HG03571 (cell line): ENCODE results near the gene COL4A2.
A peak's percentile ranks its signal among the peaks of the same experiment; 100 is the strongest.
"Not testable (repeated sequence)": the region's sequence is repeated elsewhere in the genome, so short reads cannot be mapped to it uniquely, and the experiment has no call there.

Experiments
- ATAC-seq: cut with Tn5 transposase; IDR thresholded peaks from one replicate; pipeline ENCODE4 v1.9.1; 2021; ENCODE audit not compliant: unreplicated experiment

Gene COL4A2

DNA sequence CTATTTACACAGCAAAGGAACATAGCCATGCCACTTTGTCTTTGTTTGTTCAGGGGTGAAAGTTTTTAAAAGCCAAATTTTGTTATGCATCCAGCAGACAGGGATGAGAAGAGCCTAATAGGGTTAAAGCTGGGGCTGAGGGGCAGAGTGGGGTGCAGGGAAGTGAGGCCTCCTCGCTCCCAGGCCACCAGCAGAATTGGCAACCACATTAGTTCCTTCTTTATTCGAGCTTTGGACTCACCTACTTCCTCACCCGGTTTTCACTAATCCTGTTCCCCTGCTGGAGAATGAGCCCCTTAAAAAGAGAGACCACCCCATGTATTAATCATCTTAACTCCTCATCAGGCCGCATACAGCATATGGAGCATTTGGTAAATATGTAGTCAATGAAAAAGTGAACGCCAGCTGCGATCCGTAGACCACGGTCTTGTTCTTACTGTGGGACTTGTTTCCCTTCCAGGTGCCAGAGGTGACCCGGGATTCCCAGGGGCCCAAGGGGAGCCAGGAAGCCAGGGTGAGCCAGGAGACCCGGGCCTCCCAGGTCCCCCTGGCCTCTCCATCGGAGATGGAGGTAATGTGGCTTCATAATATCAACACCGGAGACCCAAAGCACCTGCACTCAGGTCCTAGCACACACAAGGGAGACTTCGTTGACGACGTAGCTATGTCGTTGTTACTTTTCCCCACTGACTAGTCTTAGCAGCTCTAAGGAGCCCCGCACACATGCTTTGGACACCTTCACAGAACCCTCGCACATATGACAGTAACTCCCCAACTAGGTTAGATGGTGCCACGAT lies 142.3 kb downstream of the COL4A2 start:
- ATAC-seq, result no peak

GRCh38 chr13:110450016-110450900 lies 143.2 kb downstream of the COL4A2 start:
- ATAC-seq, result no peak

- no peak for ATAC-seq
Measured at GRCh38 chr13:110450941-110451730, 144.1 kb downstream of the COL4A2 start.

GRCh38 chr13:110453091-110453490 lies 146.0 kb downstream of the COL4A2 start:
- ATAC-seq, result not testable (repeated sequence)

GRCh38 chr13:110453797-110454196 lies 146.7 kb downstream of the COL4A2 start:
- ATAC-seq, result no peak

GRCh38 chr13:110454227-110454859 lies 147.3 kb downstream of the COL4A2 start:
- no peak for ATAC-seq

- ATAC-seq, result no peak
Measured at GRCh38 chr13:110454956-110455355, 147.9 kb downstream of the COL4A2 start.

GRCh38 chr13:110455444-110455843 lies 148.4 kb downstream of the COL4A2 start:
- ATAC-seq, result no peak

GRCh38 chr13:110455941-110456340 lies 148.9 kb downstream of the COL4A2 start:
- ATAC-seq, result peak; percentile 98

GRCh38 chr13:110456550-110456949 lies 149.5 kb downstream of the COL4A2 start:
- ATAC-seq, result no peak

DNA sequence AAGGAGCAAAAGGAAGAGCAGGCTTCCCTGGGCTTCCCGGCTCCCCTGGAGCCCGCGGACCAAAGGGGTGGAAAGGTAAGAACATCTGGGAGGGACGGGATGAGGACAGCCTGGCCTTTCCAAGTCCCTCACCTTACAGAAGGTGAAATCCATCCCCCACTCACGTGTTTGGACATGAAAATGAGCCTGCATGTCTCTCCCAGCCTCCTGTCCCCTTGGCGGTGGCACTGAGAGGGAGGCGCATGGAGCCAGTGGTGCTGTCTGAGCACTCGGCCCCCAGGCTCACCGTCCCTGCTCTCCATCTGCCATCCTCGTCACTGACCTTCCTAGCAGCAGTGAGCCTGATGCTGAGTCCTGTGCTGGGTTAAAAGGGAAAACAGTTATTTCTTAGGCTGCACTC lies 150.3 kb downstream of the COL4A2 start:
- no peak for ATAC-seq

DNA sequence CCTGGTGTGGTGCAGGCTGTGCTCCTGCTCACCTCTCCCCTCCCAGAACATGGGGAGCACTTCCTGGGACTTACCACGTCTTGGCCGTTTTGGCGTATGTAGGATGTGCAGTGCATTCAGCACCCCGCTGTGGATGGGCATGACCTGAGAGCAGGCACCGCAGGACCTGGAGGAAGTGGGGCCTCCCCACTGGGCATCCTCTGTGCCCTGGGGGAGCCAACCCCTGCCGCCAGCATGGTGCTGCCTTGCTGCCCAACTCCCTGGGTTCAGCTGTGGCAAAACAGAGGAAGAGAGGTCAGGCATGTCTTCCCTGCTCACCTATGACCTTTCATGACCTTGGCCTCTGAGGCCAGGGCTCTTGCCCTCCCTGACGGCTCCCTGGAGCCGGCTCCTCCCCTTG lies 150.9 kb downstream of the COL4A2 start:
- ATAC-seq, result no peak

DNA sequence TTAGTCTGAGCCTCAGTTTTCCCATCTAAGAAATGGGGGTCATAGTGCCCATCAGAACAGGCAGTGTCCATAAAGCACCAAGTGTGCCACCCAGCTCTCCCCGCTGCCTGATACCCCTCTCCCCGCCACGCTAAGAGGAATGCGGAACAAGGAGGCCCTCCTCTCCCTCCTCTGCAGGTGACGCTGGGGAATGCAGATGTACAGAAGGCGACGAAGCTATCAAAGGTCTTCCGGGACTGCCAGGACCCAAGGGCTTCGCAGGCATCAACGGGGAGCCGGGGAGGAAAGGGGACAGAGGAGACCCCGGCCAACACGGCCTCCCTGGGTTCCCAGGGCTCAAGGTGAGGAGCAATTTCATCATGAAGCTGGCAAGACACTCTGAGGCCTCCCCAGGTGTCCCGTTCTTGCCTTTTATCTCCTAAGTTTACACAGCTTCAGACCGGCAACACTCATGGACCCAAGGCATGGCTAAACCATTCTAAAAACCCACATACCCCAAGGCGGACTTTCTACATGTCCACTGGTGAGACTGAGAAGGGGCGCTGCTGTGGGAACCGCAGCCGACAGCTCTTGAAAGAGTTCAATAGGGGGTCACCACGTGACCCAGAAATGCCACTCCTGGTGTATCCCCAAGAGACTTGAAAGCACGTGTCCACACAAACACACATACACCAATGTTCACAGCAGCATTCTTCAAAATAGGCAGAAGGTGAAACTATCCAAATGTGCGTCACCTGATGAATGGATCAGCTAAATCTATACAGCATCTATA lies 151.7 kb downstream of the COL4A2 start:
- ATAC-seq, result no peak

GRCh38 chr13:110462091-110462490 lies 155.0 kb downstream of the COL4A2 start:
- no peak for ATAC-seq

- ATAC-seq, result no peak
Measured at GRCh38 chr13:110463156-110463555, 156.1 kb downstream of the COL4A2 start.

- no peak for ATAC-seq
Measured at GRCh38 chr13:110463871-110464510, 156.9 kb downstream of the COL4A2 start.

DNA sequence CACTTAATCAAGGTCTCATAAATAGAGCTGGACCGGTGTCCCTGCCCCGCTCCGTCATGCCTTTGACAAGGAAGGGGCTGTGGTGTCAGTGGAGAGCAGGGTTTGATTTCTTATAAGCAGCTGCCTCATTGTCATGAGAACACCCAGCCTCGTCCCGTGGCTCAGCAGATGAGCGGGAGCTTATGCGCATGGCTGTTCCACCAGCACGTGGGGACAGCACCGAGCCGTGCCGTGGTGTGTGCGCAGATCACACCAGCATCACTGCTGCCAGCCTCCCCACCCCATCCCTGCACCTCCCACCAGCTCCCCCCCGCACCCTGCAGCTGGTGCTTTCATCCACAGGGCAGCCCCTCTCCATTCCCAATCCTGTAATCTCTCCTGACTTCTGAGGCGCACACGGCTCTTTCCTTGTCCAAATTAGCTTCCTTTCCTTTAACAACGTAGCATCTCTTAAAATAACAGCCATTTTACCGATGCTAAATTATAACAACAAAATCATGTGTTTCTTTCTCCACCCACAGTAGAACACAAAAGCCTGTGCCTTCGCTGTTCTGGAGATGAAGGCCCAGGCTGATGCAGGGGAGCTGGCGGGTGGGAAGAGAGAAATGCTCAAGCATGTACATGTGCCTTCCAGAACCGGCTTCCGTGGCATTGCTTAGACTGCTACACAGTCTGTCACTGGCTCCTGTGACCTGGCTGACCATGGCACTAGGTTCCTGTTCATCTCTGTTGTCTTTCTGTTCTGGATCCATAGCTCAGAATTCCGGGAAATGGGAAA lies 157.7 kb downstream of the COL4A2 start:
- no peak for ATAC-seq

- no peak for ATAC-seq
Measured at GRCh38 chr13:110465696-110466095, 158.6 kb downstream of the COL4A2 start.
